Gastrocnemius medialis (tissue), 4 donors: ENCODE measurements around the gene CTSH.

Source experiments
- CTCF ChIP-seq, 5 experiments: fragments of 450-650 bp in 3 of 5; fragments of 200-600 bp in 2 of 5; sonication (generic) in 2 of 5; IDR thresholded peaks in 4 of 5; conservative IDR thresholded peaks in 1 of 5; 1 replicate in 4 of 5; 2 replicates in 1 of 5; pipeline ENCODE4 v1.5.1; 2016 to 2019; ENCODE audit warnings: antibody characterized with exemption in 5 of 5, mild to moderate bottlenecking in 3 of 5, moderate library complexity in 3 of 5
- POLR2A ChIP-seq, 2 donors: fragments of 450-650 bp; IDR thresholded peaks; one replicate each; pipeline ENCODE4 v1.6.1; 2017; ENCODE audit warnings: antibody characterized with exemption in 2 of 2, mild to moderate bottlenecking in 2 of 2, moderate library complexity in 2 of 2

GRCh38 chr15:78959360-78959759 lies 14.5 kb upstream of the CTSH start:
- TF ChIP-seq POLR2A (IDR thresholded peaks at IDR 0.05) (no peak), CTCF (IDR thresholded peaks at IDR 0.05 in 4 of 5, conservative IDR thresholded peaks at IDR 0.05 in 1 of 5) (no peak)
